Measurements from ENCODE around the gene SH3BP1.

- TF ChIP-seq CTCF (IDR thresholded peaks at IDR 0.05) (no peak), RCOR1 (IDR thresholded peaks at IDR 0.05; ENCODE audit: low read depth, low read length) (no peak), ZNF302 (CRISPR knock-in tag; IDR thresholded peaks at IDR 0.05) (no peak), CBX8 (IDR thresholded peaks at IDR 0.05) (no peak), SMC3 (IDR thresholded peaks at IDR 0.05) (no peak), REST (IDR thresholded peaks at IDR 0.05) (no peak), HDAC2 (IDR thresholded peaks at IDR 0.05) (no peak), HEYL (CRISPR knock-in tag; IDR thresholded peaks at IDR 0.05) (no peak), HES2 (IDR thresholded peaks at IDR 0.05) (no peak), POLR2AphosphoS2 (conservative IDR thresholded peaks at IDR 0.05; ENCODE audit: low read length) (no peak), EP300 (IDR thresholded peaks at IDR 0.05) (no peak), MAX (IDR thresholded peaks at IDR 0.05) (no peak)
Observed at GRCh38 chr22:37631448-37632173, 7.9 kb upstream of the SH3BP1 start.
